ENCODE results near the gene CFAP46. TPM values are rescaled to one million over a fixed set of nuclear protein-coding genes. Genes with fewer than 3 reads are reported as not detected.
"Not testable (repeated sequence)": the region's sequence is repeated elsewhere in the genome, so short reads cannot be mapped to it uniquely, and the experiment has no call there.

Gene CFAP46
- total RNA-seq, 1 donor from 2014 or later, result 1.9 TPM

DNA sequence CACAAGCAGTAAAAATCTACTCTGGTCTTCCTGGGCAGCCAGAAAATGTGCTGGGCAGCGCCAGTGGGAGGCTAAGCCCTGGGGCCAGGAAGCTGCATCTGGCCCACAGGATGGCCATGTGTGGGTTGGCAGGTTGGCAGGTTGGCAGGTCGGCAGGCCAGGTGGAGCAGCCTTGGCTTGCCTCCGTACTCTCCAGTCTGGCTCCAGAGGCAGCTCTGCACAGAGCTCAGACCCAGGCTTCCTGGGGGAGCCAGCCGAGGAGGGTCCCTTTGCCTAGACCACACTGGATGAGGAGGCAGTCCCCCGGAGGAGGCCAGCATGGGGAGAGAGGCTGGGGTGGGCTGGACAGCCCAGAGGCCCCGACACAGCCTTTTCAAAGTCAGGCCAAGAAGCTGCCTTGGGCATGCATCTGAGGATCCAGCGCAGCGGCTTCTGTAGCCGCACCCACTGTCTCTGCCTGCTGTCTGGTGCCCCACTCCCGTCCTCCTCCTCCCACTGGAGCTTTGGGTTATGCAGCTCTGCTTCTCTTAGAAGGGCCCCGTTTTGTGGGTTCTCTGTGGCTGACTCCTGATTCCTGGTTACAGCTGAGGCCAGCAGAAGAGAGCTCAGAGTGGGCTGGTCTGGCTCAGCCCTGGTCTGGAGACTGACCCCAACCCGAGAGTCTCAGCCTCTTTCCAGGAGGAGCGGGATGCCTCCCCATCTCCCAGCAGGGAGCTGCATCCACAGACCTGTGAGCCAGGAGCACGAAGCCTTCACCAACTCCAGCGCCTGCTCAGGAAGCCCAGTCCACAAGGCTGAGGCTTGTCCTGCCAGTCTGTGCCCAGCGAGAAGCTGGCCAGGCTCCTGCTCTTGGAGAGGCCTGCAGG is 44.6 kb downstream of the CFAP46 start:
- DNase-seq (peak; percentile 30), ATAC-seq (ENCODE audit: poor library complexity) (no peak)
- intact Hi-C loops (cut with DNase I), result no loop called here

DNA sequence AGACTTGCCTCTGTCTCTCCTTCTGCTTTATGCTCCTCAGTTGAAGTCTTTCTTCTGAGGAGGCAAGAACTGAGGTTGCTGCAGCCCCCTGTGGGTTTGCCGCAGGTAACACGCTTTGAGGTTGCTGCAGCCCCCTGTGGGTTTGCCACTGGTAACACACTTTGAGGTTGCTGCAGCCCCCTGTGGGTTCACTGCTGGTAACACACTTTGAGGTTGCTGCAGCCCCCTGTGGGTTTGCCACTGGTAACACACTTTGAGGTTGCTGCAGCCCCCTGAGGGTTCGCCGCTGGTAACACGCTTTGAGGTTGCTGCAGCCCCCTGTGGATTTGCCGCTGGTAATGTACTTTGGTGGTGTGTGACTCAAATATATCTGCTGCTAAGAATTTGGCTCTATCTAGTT is 48.6 kb downstream of the CFAP46 start:
- intact Hi-C loops (cut with DNase I); DNase-seq; ATAC-seq (ENCODE audit: poor library complexity): not testable (repeated sequence)

DNA sequence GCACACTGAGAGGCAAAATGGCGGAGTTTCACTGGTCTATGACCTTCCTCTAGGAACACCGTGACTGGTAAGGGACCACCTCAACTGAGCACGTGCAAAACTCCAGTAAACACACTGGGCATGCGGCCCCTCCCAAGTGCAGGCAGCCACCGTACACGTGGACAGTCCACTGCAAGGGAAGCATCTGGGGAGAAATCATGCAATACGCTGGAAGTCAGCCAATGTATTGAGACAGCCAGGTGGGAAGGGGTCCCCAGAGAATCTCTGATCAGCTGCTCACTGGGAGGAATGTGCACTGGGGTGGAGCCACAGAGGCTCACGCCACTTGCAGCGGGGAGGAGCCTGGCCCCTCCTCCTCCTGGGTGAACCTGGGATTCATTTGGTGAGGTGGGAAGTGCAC is 49.3 kb downstream of the CFAP46 start:
- intact Hi-C loops (cut with DNase I), result no loop called here
- no peak for DNase-seq
- no peak for ATAC-seq (ENCODE audit: poor library complexity)

DNA sequence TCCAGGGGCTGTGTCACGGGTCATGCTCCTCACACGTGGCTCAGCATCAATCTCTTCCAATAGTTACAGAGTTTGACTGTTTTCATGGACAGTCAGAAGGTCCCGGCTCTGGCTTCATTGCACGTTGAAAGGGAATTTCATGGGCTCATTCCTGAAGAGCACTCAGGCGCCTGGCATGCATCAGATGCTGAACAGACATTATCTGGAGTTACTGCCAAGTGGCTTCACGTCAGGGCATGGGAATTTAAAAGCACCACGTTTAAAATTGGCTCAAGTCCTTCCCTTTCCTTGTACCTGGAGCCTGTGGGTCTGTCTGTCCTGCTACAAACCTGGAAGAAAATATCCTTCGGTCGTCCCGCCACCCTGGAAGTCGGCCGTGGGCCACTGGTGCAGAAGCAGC is 50.4 kb downstream of the CFAP46 start:
- DNase-seq (peak; percentile 46), ATAC-seq (ENCODE audit: poor library complexity) (peak; percentile 94)
- intact Hi-C loops (cut with DNase I), result no loop called here

DNA sequence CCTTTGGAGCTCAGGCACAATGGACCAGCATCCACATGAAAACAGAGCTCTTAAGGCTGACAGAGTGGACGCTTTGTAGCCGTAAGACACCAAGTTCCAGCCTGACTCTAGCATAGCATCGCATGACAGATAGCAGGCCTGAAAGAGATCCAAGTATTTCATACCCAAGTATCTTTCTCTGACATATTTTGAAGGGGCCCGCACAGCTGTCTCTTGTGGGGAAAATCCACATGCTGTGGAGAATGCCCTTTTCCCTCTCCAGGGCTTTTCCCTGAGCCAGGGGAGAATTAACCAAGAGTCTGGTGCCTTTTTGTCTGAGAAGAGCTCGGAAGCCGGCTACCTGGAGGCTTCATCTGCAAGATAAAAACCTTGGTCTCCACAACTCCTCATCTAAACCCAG is 51.0 kb downstream of the CFAP46 start:
- intact Hi-C loops (cut with DNase I), result no loop called here
- no peak for DNase-seq
- no peak for ATAC-seq (ENCODE audit: poor library complexity)

DNA sequence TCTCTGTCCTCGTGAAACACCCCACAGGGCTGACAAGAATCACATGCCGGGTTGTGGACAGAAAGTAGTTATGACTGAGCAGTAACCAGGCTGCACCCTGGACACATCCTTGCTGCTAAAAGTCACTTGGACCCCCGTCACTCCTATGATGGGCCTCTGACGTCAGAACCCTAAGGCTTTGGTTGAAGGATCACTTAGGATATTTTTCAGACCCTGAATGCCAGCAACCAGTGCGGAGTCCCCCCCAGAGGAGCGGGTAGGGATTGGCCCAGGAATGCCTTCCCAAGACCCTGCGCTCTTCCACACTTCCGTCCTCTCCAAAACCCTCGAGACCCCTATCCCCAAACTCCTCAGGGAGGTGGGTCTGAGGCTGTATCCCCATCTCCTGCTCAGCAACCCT is 52.1 kb downstream of the CFAP46 start:
- intact Hi-C loops (cut with DNase I), result no loop called here
- ATAC-seq (ENCODE audit: poor library complexity), result no peak
- DNase-seq, result no peak

DNA sequence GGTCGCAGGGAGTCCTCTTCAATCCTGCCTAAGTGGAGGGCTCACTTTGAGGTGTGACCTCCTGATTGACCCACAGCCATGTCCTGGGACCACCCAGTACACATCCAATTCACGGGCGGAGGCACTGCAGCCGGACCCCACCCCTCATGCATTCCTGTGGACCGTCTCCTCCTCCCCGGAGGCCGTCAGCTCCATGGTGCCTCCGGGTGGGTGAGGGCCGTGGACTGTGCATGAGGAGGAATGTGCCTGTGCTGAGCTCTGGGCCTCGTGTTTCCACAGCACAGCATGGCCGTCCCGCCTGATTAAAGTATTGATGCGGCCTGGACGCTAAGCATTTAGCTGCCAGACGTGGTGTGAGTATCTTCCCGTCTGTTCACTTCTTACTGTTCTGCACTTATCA is 52.8 kb downstream of the CFAP46 start:
- no peak for DNase-seq
- intact Hi-C loops (cut with DNase I), result no loop called here
- ATAC-seq (ENCODE audit: poor library complexity), result no peak

DNA sequence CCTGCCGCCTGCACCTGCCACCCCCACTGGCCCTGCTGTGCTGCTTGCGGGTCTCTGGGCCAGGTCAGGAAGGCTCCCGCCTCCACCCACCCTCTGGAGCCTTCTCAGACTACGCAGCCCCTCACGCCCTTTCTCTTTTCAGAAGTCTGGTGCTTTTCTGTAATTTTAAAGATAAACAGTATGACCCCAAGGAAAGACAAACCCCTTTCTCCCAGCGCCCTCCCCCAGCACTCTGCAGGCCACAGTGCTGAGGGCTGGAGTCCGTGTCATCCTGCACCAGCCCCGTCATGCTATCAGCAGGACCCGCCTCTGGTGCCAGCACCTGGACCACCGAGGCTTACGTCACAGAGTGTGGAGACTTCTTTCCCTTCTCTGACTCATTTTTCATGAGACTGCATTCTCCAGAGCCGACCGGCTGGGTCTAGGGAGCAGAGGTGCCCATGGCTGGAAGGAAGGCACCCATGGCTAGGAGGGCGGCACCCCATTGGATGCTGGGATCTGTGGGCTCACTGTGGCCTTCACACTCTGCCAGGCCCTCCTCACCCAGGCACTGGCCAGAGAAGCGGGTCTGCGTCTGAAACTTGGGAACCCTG is 53.4 kb downstream of the CFAP46 start:
- intact Hi-C loops (cut with DNase I), result no loop called here
- no peak for ATAC-seq (ENCODE audit: poor library complexity)
- DNase-seq, result no peak

DNA sequence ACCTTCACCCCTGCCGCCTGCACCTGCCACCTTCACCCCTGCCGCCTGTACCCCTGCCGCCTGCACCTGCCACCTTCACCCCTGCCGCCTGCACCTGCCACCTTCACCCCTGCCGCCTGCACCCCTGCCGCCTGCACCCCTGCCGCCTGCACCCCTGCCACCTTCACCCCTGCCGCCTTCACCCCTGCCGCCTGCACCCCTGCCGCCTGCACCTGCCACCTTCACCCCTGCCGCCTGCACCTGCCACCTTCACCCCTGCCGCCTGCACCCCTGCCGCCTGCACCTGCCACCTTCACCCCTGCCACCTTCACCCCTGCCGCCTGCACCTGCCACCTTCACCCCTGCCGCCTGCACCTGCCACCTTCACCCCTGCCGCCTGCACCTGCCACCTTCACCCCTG is 53.9 kb downstream of the CFAP46 start:
- ATAC-seq (ENCODE audit: poor library complexity); intact Hi-C loops (cut with DNase I); DNase-seq: not testable (repeated sequence)

DNA sequence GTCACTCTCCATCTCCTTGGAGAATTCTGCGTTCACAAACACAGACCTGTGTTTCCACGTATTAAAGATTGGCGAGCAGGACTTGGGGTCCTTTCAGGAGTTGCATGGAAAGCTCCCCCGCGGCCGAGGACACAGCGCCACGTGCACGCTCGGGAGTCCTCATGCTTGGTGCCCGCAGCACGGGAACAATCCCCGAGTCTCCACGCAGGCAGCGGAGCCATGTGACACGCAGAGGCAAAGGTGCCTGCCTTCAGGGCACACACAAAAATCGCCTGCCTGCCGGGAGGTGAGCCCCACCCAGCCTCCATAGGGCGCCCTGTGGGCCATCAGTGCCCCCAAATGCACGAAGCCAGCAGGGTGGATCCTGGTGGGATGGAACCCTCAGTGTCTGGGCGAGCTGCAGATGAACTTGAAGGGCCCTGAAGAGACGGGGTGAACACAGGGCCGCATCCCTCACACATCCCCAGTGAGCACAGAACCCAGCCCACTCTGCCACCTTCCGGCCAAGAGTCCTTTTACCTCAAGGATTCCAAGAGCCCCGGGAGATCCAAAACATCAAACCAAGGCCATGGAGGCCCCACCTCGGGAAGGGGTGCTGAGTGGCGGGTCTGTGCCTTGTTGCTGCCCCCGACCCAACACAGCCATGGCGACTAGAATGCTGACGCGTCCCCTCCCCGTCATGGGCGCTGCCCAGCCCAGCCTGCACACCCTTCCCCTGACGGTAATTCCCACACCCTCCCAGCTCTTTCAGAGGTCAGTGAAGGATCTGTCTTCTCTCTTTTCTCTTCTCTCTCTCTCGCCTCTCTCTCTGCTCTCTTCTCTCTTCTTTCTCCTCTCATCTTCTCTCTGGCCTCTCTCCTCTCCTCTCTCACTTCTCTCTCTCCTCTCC is 55.9 kb downstream of the CFAP46 start:
- intact Hi-C loops (cut with DNase I), result no loop called here
- ATAC-seq (ENCODE audit: poor library complexity) (no peak), DNase-seq (peak; percentile 30)

DNA sequence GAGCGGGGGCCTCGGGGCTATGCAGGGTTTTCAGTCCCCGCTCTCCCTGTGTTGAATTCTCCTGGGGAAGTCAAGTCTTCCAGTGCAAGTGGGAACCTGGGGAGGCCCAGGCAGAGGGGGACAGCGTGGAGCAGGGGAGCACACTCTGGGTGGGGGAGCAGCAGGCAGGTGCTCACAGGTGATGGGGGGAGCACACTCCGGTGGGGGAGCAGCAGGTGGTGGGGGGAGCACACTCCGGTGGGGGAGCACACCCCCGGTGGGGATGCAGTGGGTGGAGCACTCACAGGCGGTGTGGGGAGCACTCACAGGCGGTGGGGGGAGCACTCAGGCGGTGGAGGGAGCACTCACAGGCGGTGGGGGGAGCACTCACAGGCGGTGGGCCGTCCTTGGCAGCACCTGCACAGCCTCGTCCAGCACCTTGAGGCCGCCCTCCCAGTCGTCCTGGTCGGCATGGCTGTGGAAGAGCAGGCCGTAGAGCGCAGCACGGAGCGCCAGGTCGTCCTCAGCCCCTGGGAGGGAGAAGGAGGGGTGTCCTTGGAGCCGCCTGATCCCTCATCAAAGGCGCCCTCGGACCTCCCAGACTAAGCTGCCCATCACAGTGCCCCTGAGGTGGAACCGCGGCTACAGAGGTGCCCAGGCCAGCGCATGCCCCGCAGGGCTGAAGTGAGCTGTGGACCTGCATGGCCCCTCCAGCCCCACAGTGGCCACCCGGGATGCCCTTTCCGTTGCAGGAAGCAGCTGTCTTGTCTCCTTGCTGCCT is 56.7 kb downstream of the CFAP46 start:
- DNase-seq, result peak; percentile 34
- ATAC-seq (ENCODE audit: poor library complexity), result no peak
- intact Hi-C loops (cut with DNase I), result no loop called here

DNA sequence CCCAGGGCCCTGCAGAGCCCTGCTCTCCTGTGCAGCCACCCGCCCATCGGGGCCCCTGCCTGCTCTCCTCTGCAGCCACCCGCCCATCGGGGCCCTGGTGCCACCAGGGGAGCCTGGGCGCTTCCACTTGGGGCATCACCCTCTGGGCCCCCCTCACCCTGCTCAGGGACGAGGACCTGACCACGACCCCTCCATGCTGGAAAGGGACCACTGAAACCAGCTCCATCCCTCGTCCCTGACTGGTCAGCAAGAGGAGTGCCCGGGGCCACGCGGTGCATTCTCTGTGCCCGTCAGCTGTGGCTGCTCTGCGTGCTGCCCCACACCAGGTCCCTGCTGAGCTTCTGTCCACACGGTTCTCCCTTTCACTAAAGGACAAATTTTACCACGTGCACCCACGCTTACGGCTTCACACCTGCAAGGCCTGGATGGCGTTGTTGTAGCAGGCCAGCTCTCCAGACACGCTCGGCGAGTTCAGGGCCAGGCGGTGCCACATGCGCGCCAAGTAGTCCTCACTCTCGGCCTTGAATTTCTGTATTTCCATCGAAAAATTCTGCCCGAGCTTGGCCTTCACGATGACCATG is 57.6 kb downstream of the CFAP46 start:
- intact Hi-C loops (cut with DNase I), result no loop called here
- ATAC-seq (ENCODE audit: poor library complexity) (no peak), DNase-seq (peak; percentile 34)

DNA sequence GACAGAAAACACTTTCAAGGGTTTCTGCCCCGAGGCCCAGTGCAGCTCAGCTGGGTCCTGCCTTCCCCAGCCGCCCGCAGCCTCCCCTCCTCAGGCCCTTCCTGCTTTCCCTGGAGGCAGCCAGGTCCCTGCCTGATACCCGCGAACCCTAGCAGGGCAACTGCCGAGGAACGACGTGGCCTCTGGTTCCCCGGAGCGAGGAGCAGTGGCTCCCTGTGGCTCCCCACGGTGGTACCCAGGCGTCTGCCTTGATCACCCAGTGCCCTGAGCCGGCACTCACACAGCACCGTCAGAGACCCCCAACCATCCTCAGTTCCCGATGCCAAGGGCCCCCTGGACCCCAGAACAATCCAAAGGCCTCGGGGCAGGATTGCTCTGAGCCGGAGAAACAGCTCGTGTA is 58.3 kb downstream of the CFAP46 start:
- DNase-seq, result peak; percentile 13
- no peak for ATAC-seq (ENCODE audit: poor library complexity)
- intact Hi-C loops (cut with DNase I), result no loop called here

DNA sequence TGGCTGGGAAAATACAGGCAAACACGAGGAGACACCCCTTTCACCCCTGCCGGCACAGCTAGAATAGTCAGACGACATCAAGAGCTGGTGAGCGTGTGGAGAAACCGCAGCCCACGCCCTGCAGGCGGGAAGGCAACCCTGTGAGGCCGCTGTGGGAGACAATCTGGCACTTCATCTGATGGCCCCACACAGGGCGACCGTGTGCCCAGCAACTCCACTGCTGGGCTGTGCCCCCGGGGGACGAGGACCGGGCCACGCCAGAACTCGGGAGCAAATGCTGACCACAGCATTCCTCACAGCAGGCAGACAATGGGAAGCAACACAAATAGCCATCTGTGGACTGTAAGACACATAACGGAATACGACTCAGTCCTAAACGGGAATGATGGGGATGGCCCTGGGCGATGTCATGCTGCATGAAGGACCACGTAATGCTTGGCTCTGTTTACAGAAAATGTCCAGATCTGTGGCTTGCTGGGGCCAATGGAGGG is 58.9 kb downstream of the CFAP46 start:
- intact Hi-C loops (cut with DNase I), result no loop called here
- DNase-seq, result peak; percentile 21
- no peak for ATAC-seq (ENCODE audit: poor library complexity)

DNA sequence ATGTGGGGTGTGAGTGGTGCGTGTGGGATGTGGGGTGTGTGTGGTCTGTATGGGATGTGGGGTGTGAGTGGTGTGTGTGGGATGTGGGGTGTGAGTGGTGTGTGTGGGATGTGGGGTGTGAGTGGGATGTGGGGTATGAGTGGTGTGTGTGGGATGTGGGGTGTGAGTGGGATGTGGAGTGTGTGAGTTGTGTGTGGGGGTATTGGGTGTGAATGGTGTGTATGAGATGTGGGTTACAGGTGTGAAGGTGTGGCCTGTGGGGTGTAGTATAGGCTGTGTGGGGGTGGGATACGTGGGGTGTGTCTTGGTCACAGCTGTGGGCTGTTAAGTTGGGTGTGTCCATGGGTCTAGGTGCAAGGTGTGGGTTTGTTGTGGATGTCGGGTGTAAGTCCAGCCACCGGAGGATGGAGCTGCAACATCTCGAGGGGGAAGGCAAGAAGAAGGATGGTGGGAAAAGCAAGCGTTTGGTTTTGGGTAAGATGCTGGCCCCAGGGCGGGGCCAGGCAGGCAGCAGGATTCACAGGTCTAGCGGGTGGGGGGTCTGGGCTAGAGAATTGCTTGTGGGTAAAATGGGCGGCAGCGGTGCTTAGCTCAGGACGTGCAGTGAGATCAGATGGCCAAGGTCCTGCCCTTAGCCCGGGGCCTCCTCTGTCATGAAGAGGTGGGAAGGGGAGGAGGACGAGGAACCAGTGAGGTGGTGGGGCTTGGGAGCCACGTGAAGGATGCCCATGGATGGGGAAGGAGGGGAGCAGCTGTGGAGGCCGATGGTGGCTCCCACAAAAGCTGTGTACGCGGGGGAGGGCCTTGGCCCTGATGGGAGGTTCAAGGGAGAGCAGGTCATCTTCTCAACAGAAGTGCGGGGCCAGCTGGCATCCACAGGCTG is 60.1 kb downstream of the CFAP46 start:
- ATAC-seq (ENCODE audit: poor library complexity), result no peak
- DNase-seq, result peak; percentile 17
- intact Hi-C loops (cut with DNase I), result no loop called here

DNA sequence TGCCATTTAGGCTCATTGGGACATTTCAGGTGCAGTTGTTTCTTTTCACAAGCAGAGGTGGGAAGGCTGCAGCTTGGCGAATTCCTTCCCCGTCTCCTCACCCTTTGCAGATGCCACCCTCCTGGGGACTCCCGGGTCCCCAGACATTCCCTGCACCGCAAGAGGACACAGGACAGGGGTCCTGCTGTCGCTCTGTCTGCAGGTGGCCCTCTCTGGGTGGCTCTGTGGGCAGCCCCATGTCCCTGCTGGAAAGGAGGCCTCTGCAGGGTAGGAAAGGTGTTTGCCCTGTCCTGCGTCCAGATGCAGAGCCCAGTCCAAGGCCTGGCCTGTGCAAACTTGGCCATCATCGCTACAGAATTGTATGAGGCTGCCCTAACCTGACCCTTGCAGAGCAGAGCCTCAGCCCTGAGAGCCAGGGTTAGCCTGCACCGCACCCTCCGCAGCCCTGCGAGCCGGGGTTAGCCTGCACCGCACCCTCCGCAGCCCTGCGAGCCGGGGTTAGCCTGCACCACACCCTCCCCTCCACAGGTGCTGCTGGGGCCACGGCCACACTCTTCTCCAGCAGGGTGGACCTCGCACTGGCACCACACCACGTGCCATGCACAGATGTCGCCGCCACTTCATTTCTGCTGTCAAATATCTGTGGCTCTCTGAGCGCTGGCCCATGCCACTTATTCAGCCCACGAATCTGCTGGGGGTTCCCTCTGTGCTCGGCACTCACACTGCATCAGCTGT is 61.0 kb downstream of the CFAP46 start:
- DNase-seq (peak; percentile 17), ATAC-seq (ENCODE audit: poor library complexity) (no peak)
- intact Hi-C loops (cut with DNase I), result no loop called here

Data from Right ventricle myocardium superior (tissue), 1 donor.